ENCODE measurements around the gene UQCR11.

The UQCR11 gene

DNA sequence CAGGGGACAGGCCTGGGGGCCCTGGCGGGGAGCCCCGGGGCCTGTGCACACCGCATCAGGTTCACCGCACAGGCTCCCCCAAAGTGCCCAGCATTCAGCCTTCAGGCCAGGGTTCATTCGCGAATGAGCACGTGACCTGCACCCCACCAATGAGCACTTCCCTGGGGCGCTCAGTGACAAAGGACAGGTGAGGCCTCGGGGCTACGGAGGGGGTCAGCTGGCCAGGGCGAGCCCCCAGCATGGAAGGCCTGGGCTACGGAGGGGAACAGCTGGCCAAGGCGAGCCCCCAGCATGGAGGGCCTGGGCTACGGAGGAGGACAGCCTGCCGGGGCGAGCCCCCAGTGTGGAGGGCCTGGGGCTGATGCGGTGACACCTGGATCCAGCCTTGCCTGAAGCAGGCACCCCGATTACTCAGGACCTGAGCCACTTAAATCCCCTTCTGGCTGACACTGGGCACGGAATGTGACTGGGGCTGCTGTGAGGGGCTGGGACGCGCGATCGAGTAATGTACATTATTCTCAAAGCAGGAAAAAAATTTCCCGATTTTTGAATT is 24.1 kb upstream of the UQCR11 start:
- no peak for DNase-seq (ENCODE audit: low read depth)
- no peak for TF ChIP-seq CTCF (IDR thresholded peaks at IDR 0.05; ENCODE audit: control insufficient read depth, insufficient read depth, low read depth, low read length, missing control alignments)
- H3K4me3 ChIP-seq (ENCODE audit: control insufficient read depth, low read depth, low read length): no peak overlapping the region

DNA sequence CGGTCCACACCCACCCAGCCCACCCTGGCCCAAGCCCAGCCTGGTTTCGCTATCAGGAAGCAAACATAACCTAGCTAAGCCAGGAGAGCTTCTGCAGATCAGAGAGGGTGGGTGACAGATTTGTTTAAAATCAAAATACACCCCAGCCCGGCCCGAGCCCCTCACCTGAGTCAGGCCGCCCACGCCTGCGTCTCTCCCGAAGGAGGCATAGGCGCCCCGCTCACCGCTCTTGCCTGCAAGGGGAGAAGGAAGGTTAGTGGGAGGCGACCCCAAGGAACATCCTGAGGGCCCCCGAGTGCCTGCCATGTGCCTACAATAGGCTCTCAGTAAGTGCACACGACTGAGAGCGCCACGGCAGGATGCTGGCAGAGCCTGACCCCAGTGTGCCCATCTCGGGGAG is 21.9 kb upstream of the UQCR11 start:
- no peak for DNase-seq (ENCODE audit: low read depth)
- H3K4me3 ChIP-seq (ENCODE audit: control insufficient read depth, low read depth, low read length): no peak overlapping the region
- no peak for TF ChIP-seq CTCF (IDR thresholded peaks at IDR 0.05; ENCODE audit: control insufficient read depth, insufficient read depth, low read depth, low read length, missing control alignments)

- no peak for DNase-seq (ENCODE audit: low read depth)
- TF ChIP-seq CTCF (IDR thresholded peaks at IDR 0.05; ENCODE audit: control insufficient read depth, insufficient read depth, low read depth, low read length, missing control alignments): no peak
- H3K4me3 ChIP-seq (ENCODE audit: control insufficient read depth, low read depth, low read length): no peak overlapping the region
These were observed 21.3 kb upstream of the UQCR11 start for GRCh38 chr19:1626417-1627010.

- TF ChIP-seq CTCF (IDR thresholded peaks at IDR 0.05; ENCODE audit: control insufficient read depth, insufficient read depth, low read depth, low read length, missing control alignments): peak; percentile 59
- H3K4me3 ChIP-seq (ENCODE audit: control insufficient read depth, low read depth, low read length): no peak overlapping the region
- no peak for DNase-seq (ENCODE audit: low read depth)
These were observed 19.2 kb upstream of the UQCR11 start for GRCh38 chr19:1624458-1624857.

DNA sequence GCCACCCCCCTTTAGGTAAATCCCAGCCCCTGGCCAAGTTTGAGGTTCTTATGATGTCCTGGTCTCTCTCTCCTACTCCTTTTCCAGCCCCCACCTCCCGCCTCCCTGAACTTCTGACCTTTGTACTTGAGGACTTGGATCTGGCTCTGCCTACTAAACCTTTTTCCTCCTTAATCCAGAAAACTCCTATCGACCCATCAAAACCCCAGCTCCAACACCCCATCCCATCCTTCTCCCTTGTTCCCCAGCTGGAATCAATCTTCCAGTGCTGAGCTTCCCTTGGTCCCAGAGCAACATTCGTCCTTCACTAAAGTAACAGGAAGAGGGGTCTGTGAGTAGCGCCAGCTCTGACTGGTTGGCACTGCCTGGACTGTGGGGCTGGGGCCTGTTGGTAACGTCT is 17.3 kb upstream of the UQCR11 start:
- no peak for TF ChIP-seq CTCF (IDR thresholded peaks at IDR 0.05; ENCODE audit: control insufficient read depth, insufficient read depth, low read depth, low read length, missing control alignments)
- no peak overlapping the region for H3K4me3 ChIP-seq (ENCODE audit: control insufficient read depth, low read depth, low read length)
- DNase-seq (ENCODE audit: low read depth): no peak

DNA sequence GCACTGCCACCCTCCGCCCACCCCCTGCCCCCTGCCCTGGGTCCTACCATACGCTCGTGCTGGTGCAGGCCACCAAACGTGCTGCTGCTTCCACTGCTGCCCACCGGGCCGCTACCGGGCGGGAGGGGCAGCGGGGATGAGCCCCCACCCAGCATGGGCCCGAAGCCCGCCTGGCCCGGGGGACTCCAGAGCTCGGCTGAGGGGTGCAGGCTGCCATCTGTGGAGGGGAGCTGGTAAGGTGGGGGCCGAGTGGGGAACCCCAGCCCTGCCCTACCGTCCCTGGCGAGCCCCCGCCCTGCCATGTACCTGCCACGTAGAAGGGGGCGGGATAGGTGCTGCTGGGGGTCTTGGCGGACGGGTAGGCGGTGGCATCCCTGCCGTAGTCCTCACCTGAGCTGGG is 16.7 kb upstream of the UQCR11 start:
- no peak for DNase-seq (ENCODE audit: low read depth)
- no peak for TF ChIP-seq CTCF (IDR thresholded peaks at IDR 0.05; ENCODE audit: control insufficient read depth, insufficient read depth, low read depth, low read length, missing control alignments)
- H3K4me3 ChIP-seq (ENCODE audit: control insufficient read depth, low read depth, low read length): no peak overlapping the region

All from AG09309 (cell line).